Measurements from ENCODE around the gene NETO1. TPM values are rescaled to one million over a fixed set of nuclear protein-coding genes. Genes with fewer than 3 reads are reported as not detected.
A peak's percentile ranks its signal among the peaks of the same experiment; 100 is the strongest.

Gene NETO1
- polyA plus RNA-seq, 1 experiment: 0.55 TPM

GRCh38 chr18:72700961-72701710 lies 166.7 kb downstream of the NETO1 start:
- ChIA-PET CTCF (interaction anchor here (0.6 to 1.7 kb wide), 10 partner anchors 8 to 1863 kb away, joined by 3 to 13 read pairs (median 4); no protein-coding TSS in a partner anchor), POLR2A (no interaction called here)
- H3K27me3 ChIP-seq (ENCODE audit: control insufficient read depth, insufficient read depth, low read length): no peaks in the 10 kb centered on the region
- peak; percentile 48 for TF ChIP-seq CTCF (IDR thresholded peaks at IDR 0.05; ENCODE audit: low read depth, low read length)
- H3K9me3 ChIP-seq (ENCODE audit: control insufficient read depth, insufficient read depth, low read length): peaks cover 4% of the 10 kb centered on the region; the same call in 1 of the 2 replicates
- no peak overlapping the region for H3K27ac ChIP-seq (ENCODE audit: low read depth, low read length)
- DNase-seq (ENCODE audit: low read depth, low spot score): no peak
- no peak overlapping the region for H3K4me3 ChIP-seq (ENCODE audit: low read depth, low read length)

GRCh38 chr18:72697706-72698105 lies 170.1 kb downstream of the NETO1 start:
- Histone ChIP-seq H3K4me3 (ENCODE audit: low read depth, low read length) (no peak overlapping the region), H3K27ac (ENCODE audit: low read depth, low read length) (no peak overlapping the region), H3K9me3 (ENCODE audit: control insufficient read depth, insufficient read depth, low read length) (peaks cover 3% of the 10 kb centered on the region), H3K27me3 (ENCODE audit: control insufficient read depth, insufficient read depth, low read length) (no peaks in the 10 kb centered on the region)
- ChIA-PET POLR2A (no interaction called here), CTCF (no interaction called here)
- DNase-seq (ENCODE audit: low read depth, low spot score): no peak
- TF ChIP-seq CTCF (IDR thresholded peaks at IDR 0.05; ENCODE audit: low read depth, low read length): no peak

- TF ChIP-seq CTCF (IDR thresholded peaks at IDR 0.05; ENCODE audit: low read depth, low read length): no peak
- H3K4me3 ChIP-seq (ENCODE audit: low read depth, low read length): no peak overlapping the region
- CTCF ChIA-PET: no interaction called here
- no peak for DNase-seq (ENCODE audit: low read depth, low spot score)
- POLR2A ChIA-PET: interaction anchor here (0.7 kb wide), 1 partner anchor 1656 kb away, joined by 4 read pairs; no protein-coding TSS in a partner anchor
- H3K9me3 ChIP-seq (ENCODE audit: control insufficient read depth, insufficient read depth, low read length): peaks cover 10% of the 10 kb centered on the region
- H3K27ac ChIP-seq (ENCODE audit: low read depth, low read length): no peak overlapping the region
- no peaks in the 10 kb centered on the region for H3K27me3 ChIP-seq (ENCODE audit: control insufficient read depth, insufficient read depth, low read length)
Measured at GRCh38 chr18:72692595-72692994, 175.2 kb downstream of the NETO1 start.

Small RNA genes lying within 50 kb of the gene (small RNA-seq; reads per million reads assigned to genes)
- gene MIR548AV (ENCODE audit: insufficient read length, low read depth): not detected
- gene RNA5SP460 (ENCODE audit: insufficient read length, low read depth): not detected
